Activated CD4-positive, alpha-beta T cell treated with anti-CD3 and anti-CD28 coated beads, Interleukin-2, amount 10 ng/mL, durations not matched to agents 24 days and 14 days (primary cell): Measurements from ENCODE around the gene SLC25A33. TPM values are rescaled to one million over a fixed set of nuclear protein-coding genes. Genes with fewer than 3 reads are reported as not detected.
"Not testable (repeated sequence)": the region's sequence is repeated elsewhere in the genome, so short reads cannot be mapped to it uniquely, and the experiment has no call there.

Source experiments
- DNase-seq: peaks from one replicate; pipeline ENCODE4 v3.0.0; 2022
- H3K27ac Mint-ChIP-seq: one replicate; pipeline ENCODE4 v1.8.0; 2022; ENCODE audit warnings: mild to moderate bottlenecking, mixed read lengths
- H3K27me3 Mint-ChIP-seq: one replicate; pipeline ENCODE4 v1.8.0; 2022; ENCODE audit warnings: mixed read lengths
- H3K36me3 Mint-ChIP-seq: one replicate; pipeline ENCODE4 v1.8.0; 2022; ENCODE audit warnings: low read depth, mild to moderate bottlenecking, mixed read lengths
- H3K4me1 Mint-ChIP-seq: one replicate; pipeline ENCODE4 v1.8.0; 2021; ENCODE audit warnings: mixed read lengths
- H3K4me3 Mint-ChIP-seq: one replicate; pipeline ENCODE4 v1.8.0; 2022; ENCODE audit warnings: mild to moderate bottlenecking, moderate library complexity, mixed read lengths
- H3K9me3 Mint-ChIP-seq: one replicate; pipeline ENCODE4 v1.8.0; 2021; ENCODE audit warnings: mixed read lengths
- intact Hi-C: fragments of 100-400 bp; cut with micrococcal nuclease; formaldehyde crosslinking; loops from one replicate; pipeline ENCODE4 v1.15.1; 2023
- total RNA-seq: library from RNA; stranded (reverse); gene quantifications from 2 replicates; pipeline ENCODE4 v1.2.3, GENCODE V29; 2022

Gene SLC25A33
- 11.4 and 12.4 TPM in 2 replicates for total RNA-seq

GRCh38 chr1:9539165-9539828 is at the start of gene SLC25A33:
Gene SLC25A33 (plus strand): TSS chr1:9539465. CDS start chr1:9539692, 227 bp downstream.
- Mint-ChIP-seq H3K27ac (peak within 1 kb of the TSS; percentile 87), H3K9me3 (no peaks in the 10 kb centered on the region), H3K4me1 (peaks cover 30% of the 10 kb centered on the region), H3K27me3 (no peaks in the 10 kb centered on the region), H3K36me3 (peaks cover 19% of the 10 kb centered on the region), H3K4me3 (peak within 1 kb of the TSS; percentile 95)
- DNase-seq = peak; percentile 100
- intact Hi-C loops = loop anchor here (1.0 kb wide), 1 partner anchor 371 kb away; the partner anchor contains the start of gene CTNNBIP1

- no peaks in the 10 kb centered on the region for H3K9me3 Mint-ChIP-seq
- no peak overlapping the region for H3K27ac Mint-ChIP-seq
- no peaks in the 10 kb centered on the region for H3K36me3 Mint-ChIP-seq
- H3K4me3 Mint-ChIP-seq = no peak overlapping the region
- DNase-seq = peak; percentile 95
- peaks cover 10% of the 10 kb centered on the region for H3K27me3 Mint-ChIP-seq
- intact Hi-C loops = loop anchor here (1.0 to 10.0 kb wide), 4 partner anchors 201 to 380 kb away; no protein-coding TSS in a partner anchor
- peaks cover 9% of the 10 kb centered on the region for H3K4me1 Mint-ChIP-seq
These were observed 48.5 kb upstream of the SLC25A33 start for GRCh38 chr1:9490605-9491339.

GRCh38 chr1:9493326-9493725 is 45.9 kb upstream of the SLC25A33 start:
- intact Hi-C loops = loop anchor here (10.0 kb wide), 1 partner anchor 371 kb away; no protein-coding TSS in a partner anchor
- Mint-ChIP-seq H3K4me1 (peaks cover 10% of the 10 kb centered on the region), H3K4me3 (no peak overlapping the region), H3K36me3 (no peaks in the 10 kb centered on the region), H3K9me3 (no peaks in the 10 kb centered on the region), H3K27me3 (peaks cover 9% of the 10 kb centered on the region), H3K27ac (no peak overlapping the region)
- no peak for DNase-seq

- Mint-ChIP-seq H3K27ac (no peak overlapping the region), H3K4me3 (peak overlapping the region; percentile 77), H3K9me3 (no peaks in the 10 kb centered on the region), H3K27me3 (peaks cover 11% of the 10 kb centered on the region), H3K4me1 (peaks cover 10% of the 10 kb centered on the region), H3K36me3 (no peaks in the 10 kb centered on the region)
- intact Hi-C loops = loop anchor here (1.0 to 10.0 kb wide), 2 partner anchors 78 to 370 kb away; no protein-coding TSS in a partner anchor
- peak; percentile 92 for DNase-seq
These were observed 44.1 kb upstream of the SLC25A33 start for GRCh38 chr1:9494936-9495758.

GRCh38 chr1:9495854-9496374 is 43.4 kb upstream of the SLC25A33 start:
- intact Hi-C loops = loop anchor here (1.0 to 10.0 kb wide), 2 partner anchors 77 to 369 kb away; no protein-coding TSS in a partner anchor
- Mint-ChIP-seq H3K4me1 (peaks cover 10% of the 10 kb centered on the region), H3K27ac (no peak overlapping the region), H3K9me3 (no peaks in the 10 kb centered on the region), H3K27me3 (peaks cover 11% of the 10 kb centered on the region), H3K36me3 (no peaks in the 10 kb centered on the region), H3K4me3 (no peak overlapping the region)
- no peak for DNase-seq

GRCh38 chr1:9500756-9501754 is 38.2 kb upstream of the SLC25A33 start:
- H3K4me1 Mint-ChIP-seq = no peaks in the 10 kb centered on the region
- no peak overlapping the region for H3K27ac Mint-ChIP-seq
- intact Hi-C loops = no loop called here
- H3K4me3 Mint-ChIP-seq = no peak overlapping the region
- peaks cover 7% of the 10 kb centered on the region for H3K27me3 Mint-ChIP-seq
- no peak for DNase-seq
- H3K9me3 Mint-ChIP-seq = no peaks in the 10 kb centered on the region
- H3K36me3 Mint-ChIP-seq = no peaks in the 10 kb centered on the region

GRCh38 chr1:9503001-9503675 is 36.1 kb upstream of the SLC25A33 start:
- intact Hi-C loops = no loop called here
- Mint-ChIP-seq H3K4me3 (no peak overlapping the region), H3K9me3 (no peaks in the 10 kb centered on the region), H3K4me1 (no peaks in the 10 kb centered on the region), H3K36me3 (no peaks in the 10 kb centered on the region), H3K27me3 (peaks cover 9% of the 10 kb centered on the region), H3K27ac (no peak overlapping the region)
- no peak for DNase-seq

- intact Hi-C loops = no loop called here
- no peak for DNase-seq
- Mint-ChIP-seq H3K9me3 (no peaks in the 10 kb centered on the region), H3K27ac (no peak overlapping the region), H3K27me3 (peaks cover 3% of the 10 kb centered on the region), H3K36me3 (no peaks in the 10 kb centered on the region), H3K4me3 (no peak overlapping the region), H3K4me1 (no peaks in the 10 kb centered on the region)
These were observed 34.1 kb upstream of the SLC25A33 start for GRCh38 chr1:9505143-9505542.

- no peaks in the 10 kb centered on the region for H3K4me1 Mint-ChIP-seq
- H3K36me3 Mint-ChIP-seq = no peaks in the 10 kb centered on the region
- H3K9me3 Mint-ChIP-seq = no peaks in the 10 kb centered on the region
- H3K4me3 Mint-ChIP-seq = no peak overlapping the region
- intact Hi-C loops = no loop called here
- no peak overlapping the region for H3K27ac Mint-ChIP-seq
- peaks cover 3% of the 10 kb centered on the region for H3K27me3 Mint-ChIP-seq
- no peak for DNase-seq
These were observed 32.4 kb upstream of the SLC25A33 start for GRCh38 chr1:9506901-9507300.

GRCh38 chr1:9510130-9510529 is 29.1 kb upstream of the SLC25A33 start:
- DNase-seq = no peak
- no peaks in the 10 kb centered on the region for H3K36me3 Mint-ChIP-seq
- H3K9me3 Mint-ChIP-seq = no peaks in the 10 kb centered on the region
- H3K27me3 Mint-ChIP-seq = peaks cover 6% of the 10 kb centered on the region
- H3K4me3 Mint-ChIP-seq = no peak overlapping the region
- H3K27ac Mint-ChIP-seq = no peak overlapping the region
- intact Hi-C loops = no loop called here
- peaks cover 2% of the 10 kb centered on the region for H3K4me1 Mint-ChIP-seq

GRCh38 chr1:9515550-9515949 is 23.7 kb upstream of the SLC25A33 start:
- DNase-seq, H3K4me3 Mint-ChIP-seq, H3K36me3 Mint-ChIP-seq, H3K4me1 Mint-ChIP-seq, H3K9me3 Mint-ChIP-seq, H3K27me3 Mint-ChIP-seq, H3K27ac Mint-ChIP-seq, intact Hi-C loops: not testable (repeated sequence)

- no peak for DNase-seq
These were observed 20.7 kb upstream of the SLC25A33 start for GRCh38 chr1:9518454-9518998.

More at GRCh38 chr1:9518454-9518998, 20.7 kb upstream of the SLC25A33 start:
- no peak overlapping the region for H3K4me3 Mint-ChIP-seq
- no peaks in the 10 kb centered on the region for H3K9me3 Mint-ChIP-seq
- intact Hi-C loops = no loop called here
- H3K27me3 Mint-ChIP-seq = peaks cover 4% of the 10 kb centered on the region
- H3K27ac Mint-ChIP-seq = no peak overlapping the region
- no peaks in the 10 kb centered on the region for H3K36me3 Mint-ChIP-seq
- peaks cover 6% of the 10 kb centered on the region for H3K4me1 Mint-ChIP-seq
